ENCODE data around the gene TRUB2.

DNA sequence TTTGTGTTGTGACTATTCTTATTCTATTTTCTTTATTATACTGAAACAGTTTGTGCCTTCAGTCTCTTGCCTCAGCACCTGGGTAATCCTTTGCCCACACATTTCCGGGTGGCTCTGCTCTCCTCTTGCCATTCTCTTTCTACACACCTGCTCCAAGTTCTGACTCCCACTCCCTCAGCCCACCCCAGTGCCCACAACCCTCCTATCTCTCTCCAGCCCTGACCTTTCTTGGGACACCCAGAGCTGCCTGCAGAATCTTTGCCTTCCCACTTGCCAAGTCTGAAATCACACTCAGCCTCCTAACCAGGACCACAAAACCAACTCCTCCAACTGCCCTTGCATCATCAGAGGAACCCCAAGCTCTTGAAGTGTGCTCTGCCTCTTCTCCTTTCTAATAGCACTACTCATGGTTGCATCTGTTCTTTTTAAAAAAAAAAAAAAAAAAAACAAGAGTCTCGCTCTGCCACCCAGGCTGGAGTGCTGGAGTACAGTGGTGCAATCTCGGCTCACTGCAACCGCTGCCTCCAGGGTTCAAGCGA lies 42.1 kb downstream of the TRUB2 start:
- TF ChIP-seq, protein P1, sequence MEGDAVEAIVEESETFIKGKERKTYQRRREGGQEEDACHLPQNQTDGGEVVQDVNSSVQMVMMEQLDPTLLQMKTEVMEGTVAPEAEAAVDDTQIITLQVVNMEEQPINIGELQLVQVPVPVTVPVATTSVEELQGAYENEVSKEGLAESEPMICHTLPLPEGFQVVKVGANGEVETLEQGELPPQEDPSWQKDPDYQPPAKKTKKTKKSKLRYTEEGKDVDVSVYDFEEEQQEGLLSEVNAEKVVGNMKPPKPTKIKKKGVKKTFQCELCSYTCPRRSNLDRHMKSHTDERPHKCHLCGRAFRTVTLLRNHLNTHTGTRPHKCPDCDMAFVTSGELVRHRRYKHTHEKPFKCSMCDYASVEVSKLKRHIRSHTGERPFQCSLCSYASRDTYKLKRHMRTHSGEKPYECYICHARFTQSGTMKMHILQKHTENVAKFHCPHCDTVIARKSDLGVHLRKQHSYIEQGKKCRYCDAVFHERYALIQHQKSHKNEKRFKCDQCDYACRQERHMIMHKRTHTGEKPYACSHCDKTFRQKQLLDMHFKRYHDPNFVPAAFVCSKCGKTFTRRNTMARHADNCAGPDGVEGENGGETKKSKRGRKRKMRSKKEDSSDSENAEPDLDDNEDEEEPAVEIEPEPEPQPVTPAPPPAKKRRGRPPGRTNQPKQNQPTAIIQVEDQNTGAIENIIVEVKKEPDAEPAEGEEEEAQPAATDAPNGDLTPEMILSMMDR (IDR thresholded peaks at IDR 0.05) = no peak
- TF ChIP-seq POLR2AphosphoS5 (IDR thresholded peaks at IDR 0.05) (no peak), POLR2A (IDR thresholded peaks at IDR 0.05) (no peak)
